Measurements from ENCODE around the gene LANCL3.
"Not testable (repeated sequence)": the region's sequence is repeated elsewhere in the genome, so short reads cannot be mapped to it uniquely, and the experiment has no call there.

Gene LANCL3

GRCh38 chrX:37640142-37640541 lies 68.7 kb downstream of the LANCL3 start:
- no peak overlapping the region for H3K27ac ChIP-seq
- TF ChIP-seq CTCF (IDR thresholded peaks at IDR 0.05) (no peak), ZFX (IDR thresholded peaks at IDR 0.05; ENCODE audit: borderline replicate concordance) (no peak)

GRCh38 chrX:37641859-37642258 lies 70.4 kb downstream of the LANCL3 start:
- no peak for TF ChIP-seq CTCF (IDR thresholded peaks at IDR 0.05)
- TF ChIP-seq ZFX (IDR thresholded peaks at IDR 0.05; ENCODE audit: borderline replicate concordance), result no peak
- no peak overlapping the region for H3K27ac ChIP-seq

- H3K27ac ChIP-seq, result no peak overlapping the region
- TF ChIP-seq ZFX (IDR thresholded peaks at IDR 0.05; ENCODE audit: borderline replicate concordance) (no peak), CTCF (IDR thresholded peaks at IDR 0.05) (no peak)
Observed at GRCh38 chrX:37644381-37645305, 73.2 kb downstream of the LANCL3 start.

- no peak overlapping the region for H3K27ac ChIP-seq
- TF ChIP-seq ZFX (IDR thresholded peaks at IDR 0.05; ENCODE audit: borderline replicate concordance) (no peak), CTCF (IDR thresholded peaks at IDR 0.05) (no peak; the same call in 1 of the 2 replicates)
Observed at GRCh38 chrX:37646254-37646653, 74.8 kb downstream of the LANCL3 start.

- H3K27ac ChIP-seq, result not testable (repeated sequence)
Observed at GRCh38 chrX:37650879-37651278, 79.4 kb downstream of the LANCL3 start.

GRCh38 chrX:37651921-37652452 lies 80.5 kb downstream of the LANCL3 start:
- no peak overlapping the region for H3K27ac ChIP-seq
- TF ChIP-seq CTCF (IDR thresholded peaks at IDR 0.05), result no peak
- TF ChIP-seq ZFX (IDR thresholded peaks at IDR 0.05; ENCODE audit: borderline replicate concordance), result no peak

GRCh38 chrX:37652589-37653231 lies 81.2 kb downstream of the LANCL3 start:
- H3K27ac ChIP-seq, result no peak overlapping the region
- TF ChIP-seq ZFX (IDR thresholded peaks at IDR 0.05; ENCODE audit: borderline replicate concordance) (no peak), CTCF (IDR thresholded peaks at IDR 0.05) (no peak)
